ENCODE results near the gene G6PC3. TPM values are rescaled to one million over a fixed set of nuclear protein-coding genes. Genes with fewer than 3 reads are reported as not detected.

G6PC3 gene
- total and polyA plus RNA-seq, 2 of the 4 experiments (the other 2 are of a cell fraction) = 20.4 to 107 TPM

DNA sequence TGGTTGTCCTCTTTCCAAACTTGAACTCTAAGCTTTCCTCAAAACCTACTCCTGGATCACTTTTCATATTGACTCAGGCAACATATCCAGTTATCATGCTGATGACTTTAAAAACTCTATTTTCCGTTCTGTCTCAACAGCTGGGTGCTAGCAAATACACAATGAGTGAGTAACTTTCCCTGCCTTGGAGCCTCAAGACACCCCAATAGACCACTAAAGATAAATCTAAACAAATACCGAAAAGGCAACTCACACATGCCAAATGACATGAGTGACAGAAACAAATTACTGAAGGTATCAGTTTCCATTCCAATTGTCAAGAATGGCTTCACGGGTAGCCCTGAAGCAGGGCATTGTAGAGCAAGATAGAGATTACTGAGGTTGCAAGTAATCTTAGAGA lies 40.1 kb upstream of the G6PC3 start:
- no TSS peak for BruUV-seq (replicated peaks)
- H3K4me3 ChIP-seq (ENCODE audit: insufficient read depth, low read depth, low read length) = no peak overlapping the region
- H3K9ac ChIP-seq (ENCODE audit: low read depth, low read length) = no peak overlapping the region
- intact Hi-C loops (cut with micrococcal nuclease) (no loop called here), dilution Hi-C loops (cut with HindIII; ENCODE audit: low sequenced_read_pairs, unreplicated experiment) (no loop called here), in situ Hi-C loops (cut with MboI; ENCODE audit: low sequenced_read_pairs) (no loop called here)
- no peak overlapping the region for H2BK15ac ChIP-seq (ENCODE audit: low read depth, low read length)
- no peak for ATAC-seq (ENCODE audit: low read depth)
- no peak overlapping the region for H3K14ac ChIP-seq (replicated peaks; ENCODE audit: low read depth, low read length)
- no CpG with 5 or more reads among the region's 3 CpGs for WGBS, 2 experiments (ENCODE audit: extremely low coverage in 2 of 2, insufficient read length in 1 of 2)
- no peak overlapping the region for H2AK9ac ChIP-seq (replicated peaks; ENCODE audit: low read depth, low read length, poor library complexity)
- POLR2A ChIA-PET (ENCODE audit: unreplicated experiment) = no interaction called here
- H3K4ac ChIP-seq (ENCODE audit: low read depth, low read length) = no peak overlapping the region
- H3K36me3 ChIP-seq (ENCODE audit: control insufficient read depth, insufficient read depth, low read length) = peaks cover 26% of the 10 kb centered on the region
- no peaks in the 10 kb centered on the region for H3K27me3 ChIP-seq (ENCODE audit: control insufficient read depth, insufficient read depth, low read length)
- H2AK5ac ChIP-seq (ENCODE audit: low read depth, low read length) = no peak overlapping the region
- no peak overlapping the region for H2BK120ac ChIP-seq (ENCODE audit: low read depth, low read length)
- H3K23ac ChIP-seq (ENCODE audit: low read depth, low read length) = no peak overlapping the region
- no peak overlapping the region for H2AFZ ChIP-seq (replicated peaks; ENCODE audit: low read length, poor library complexity)
- no peaks in the 10 kb centered on the region for H3K9me3 ChIP-seq (ENCODE audit: control insufficient read depth, insufficient read depth, low read length)
- peaks cover 17% of the 10 kb centered on the region for H3K9me1 ChIP-seq (ENCODE audit: insufficient read depth, low read length)
- H2BK5ac ChIP-seq (ENCODE audit: low read depth, low read length, poor library complexity, severe bottlenecking) = no peak overlapping the region
- TF ChIP-seq FOS (IDR thresholded peaks at IDR 0.05; ENCODE audit: low read depth, low read length) (no peak), RAD21 (IDR thresholded peaks at IDR 0.05; ENCODE audit: low read length) (no peak), CEBPB (IDR thresholded peaks at IDR 0.05; ENCODE audit: low read depth, low read length) (no peak), POLR2A (IDR thresholded peaks at IDR 0.05; ENCODE audit: low read depth, low read length) (no peak), ELK1 (IDR thresholded peaks at IDR 0.05; ENCODE audit: borderline replicate concordance, low read depth, low read length) (no peak), SMC3 (IDR thresholded peaks at IDR 0.05; ENCODE audit: low read depth, low read length) (no peak), MXI1 (IDR thresholded peaks at IDR 0.05; ENCODE audit: borderline replicate concordance, low read depth, low read length) (no peak), CHD1 (IDR thresholded peaks at IDR 0.05; ENCODE audit: low read depth, low read length) (no peak), BHLHE40 (IDR thresholded peaks at IDR 0.05; ENCODE audit: low read depth, low read length) (no peak), MAFK (IDR thresholded peaks at IDR 0.05; ENCODE audit: low read depth, low read length) (no peak), NFE2L2 (IDR thresholded peaks at IDR 0.05; ENCODE audit: low read depth, low read length) (no peak), MAZ (IDR thresholded peaks at IDR 0.05; ENCODE audit: borderline replicate concordance, low read depth, low read length) (no peak), CTCF (conservative IDR thresholded peaks at IDR 0.05; ENCODE audit: low read depth, low read length) (no peak), RCOR1 (IDR thresholded peaks at IDR 0.05; ENCODE audit: insufficient replicate concordance, low read length) (no peak), RFX5 (IDR thresholded peaks at IDR 0.05; ENCODE audit: low read depth, low read length) (no peak)
- TF ChIP-seq, protein P1, sequence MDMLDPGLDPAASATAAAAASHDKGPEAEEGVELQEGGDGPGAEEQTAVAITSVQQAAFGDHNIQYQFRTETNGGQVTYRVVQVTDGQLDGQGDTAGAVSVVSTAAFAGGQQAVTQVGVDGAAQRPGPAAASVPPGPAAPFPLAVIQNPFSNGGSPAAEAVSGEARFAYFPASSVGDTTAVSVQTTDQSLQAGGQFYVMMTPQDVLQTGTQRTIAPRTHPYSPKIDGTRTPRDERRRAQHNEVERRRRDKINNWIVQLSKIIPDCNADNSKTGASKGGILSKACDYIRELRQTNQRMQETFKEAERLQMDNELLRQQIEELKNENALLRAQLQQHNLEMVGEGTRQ (IDR thresholded peaks at IDR 0.05; ENCODE audit: low read depth, low read length) = no peak
- no peak overlapping the region for H4K8ac ChIP-seq (ENCODE audit: low read depth in 2 of 2, low read length in 2 of 2)
- no peak for DNase-seq
- H3K56ac ChIP-seq (ENCODE audit: extremely low read depth, insufficient read depth, low read length) = no peak overlapping the region
- no peak overlapping the region for H2BK20ac ChIP-seq (ENCODE audit: low read depth, low read length)
- no peak overlapping the region for H4K91ac ChIP-seq (ENCODE audit: insufficient read depth, low read depth, low read length)
- H3K27ac ChIP-seq (ENCODE audit: insufficient read depth, low read length) = no peak overlapping the region
- H3K18ac ChIP-seq (ENCODE audit: low read depth, low read length) = no peak overlapping the region
- CTCF ChIA-PET = interaction anchor here (0.7 to 1.6 kb wide), 2 partner anchors 10 to 13 kb away, joined by 3 to 7 read pairs; no protein-coding TSS in a partner anchor
- no peak overlapping the region for H4K5ac ChIP-seq (ENCODE audit: low read depth, low read length)
- H3K4me1 ChIP-seq (ENCODE audit: control insufficient read depth, insufficient read depth, low read length) = no peaks in the 10 kb centered on the region
- no peak overlapping the region for H3K4me2 ChIP-seq (ENCODE audit: low read depth, low read length)
- H3K79me1 ChIP-seq (ENCODE audit: low read depth in 1 of 2, low read length in 2 of 2) = peaks cover 17 to 38% of the 10 kb centered on the region in 2 experiments
- peaks cover 11% of the 10 kb centered on the region for H4K20me1 ChIP-seq (ENCODE audit: insufficient read depth, low read length)

All from IMR-90 (cell line).